Measurements from ENCODE around the gene MED12L. TPM values are rescaled to one million over a fixed set of nuclear protein-coding genes. Genes with fewer than 3 reads are reported as not detected.

MED12L gene
- polyA plus RNA-seq, 1 donor from 2014 or later, result 28.5 TPM

- Histone ChIP-seq H4K20me1 (ENCODE audit: insufficient read depth) (peaks cover 19% of the 10 kb centered on the region), H3K9me3 (ENCODE audit: low read length) (no peaks in the 10 kb centered on the region), H3K4me3 (ENCODE audit: low read length) (no peak overlapping the region), H2AFZ (ENCODE audit: low read depth, low read length) (no peak overlapping the region), H3K79me2 (replicated peaks; ENCODE audit: insufficient read depth, low read length) (peaks cover 62% of the 10 kb centered on the region), H3K36me3 (ENCODE audit: insufficient read depth, low read length) (no peaks in the 10 kb centered on the region), H3K27me3 (ENCODE audit: insufficient read depth, low read depth, low read length) (no peaks in the 10 kb centered on the region), H3K27ac (ENCODE audit: low read length) (no peak overlapping the region), H3K9me2 (ENCODE audit: insufficient read depth, low read length) (no peaks in the 10 kb centered on the region), H3K9ac (ENCODE audit: low read length) (no peak overlapping the region), H3K4me2 (ENCODE audit: low read length) (no peak overlapping the region), H3F3A (ENCODE audit: insufficient read depth, low read length, poor library complexity, severe bottlenecking) (no peaks in the 10 kb centered on the region)
- no peak for TF ChIP-seq TAF1 (IDR thresholded peaks at IDR 0.05; ENCODE audit: low read depth)
- no peak for TF ChIP-seq EZH2 (IDR thresholded peaks at IDR 0.05; ENCODE audit: borderline replicate concordance, insufficient read depth, low read length, poor library complexity, severe bottlenecking)
These were observed 27.9 kb downstream of the MED12L start for GRCh38 chr3:151113343-151113742.

GRCh38 chr3:151117047-151117446 is 31.6 kb downstream of the MED12L start:
- Histone ChIP-seq H3K27ac (ENCODE audit: low read length) (no peak overlapping the region), H3K4me2 (ENCODE audit: low read length) (no peak overlapping the region), H2AFZ (ENCODE audit: low read depth, low read length) (no peak overlapping the region), H3K9me2 (ENCODE audit: insufficient read depth, low read length) (no peaks in the 10 kb centered on the region), H3K9me3 (ENCODE audit: low read length) (no peaks in the 10 kb centered on the region), H3K79me2 (replicated peaks; ENCODE audit: insufficient read depth, low read length) (peaks cover 30% of the 10 kb centered on the region), H3K27me3 (ENCODE audit: insufficient read depth, low read depth, low read length) (no peaks in the 10 kb centered on the region), H3F3A (ENCODE audit: insufficient read depth, low read length, poor library complexity, severe bottlenecking) (no peaks in the 10 kb centered on the region), H3K36me3 (ENCODE audit: insufficient read depth, low read length) (no peaks in the 10 kb centered on the region), H3K9ac (ENCODE audit: low read length) (no peak overlapping the region), H4K20me1 (ENCODE audit: insufficient read depth) (no peaks in the 10 kb centered on the region), H3K4me3 (ENCODE audit: low read length) (no peak overlapping the region)
- TF ChIP-seq SMC3 (conservative IDR thresholded peaks at IDR 0.05; ENCODE audit: poor library complexity), result no peak
- TF ChIP-seq POLR2AphosphoS5 (IDR thresholded peaks at IDR 0.05), result no peak
- no peak for TF ChIP-seq CTCF (IDR thresholded peaks at IDR 0.05; ENCODE audit: poor library complexity, severe bottlenecking)
- no peak for TF ChIP-seq TAF1 (IDR thresholded peaks at IDR 0.05; ENCODE audit: low read depth)
- TF ChIP-seq EZH2 (IDR thresholded peaks at IDR 0.05; ENCODE audit: borderline replicate concordance, insufficient read depth, low read length, poor library complexity, severe bottlenecking), result no peak
- no peak for TF ChIP-seq MXI1 (conservative IDR thresholded peaks at IDR 0.05; ENCODE audit: poor library complexity, severe bottlenecking)
- no peak for TF ChIP-seq REST (IDR thresholded peaks at IDR 0.05; ENCODE audit: borderline replicate concordance)
- no peak for TF ChIP-seq RAD21 (conservative IDR thresholded peaks at IDR 0.05)
- TF ChIP-seq EP300 (conservative IDR thresholded peaks at IDR 0.05; ENCODE audit: poor library complexity, severe bottlenecking), result no peak

- Histone ChIP-seq H2AFZ (ENCODE audit: low read depth, low read length) (no peak overlapping the region), H3K9ac (ENCODE audit: low read length) (no peak overlapping the region), H3K36me3 (ENCODE audit: insufficient read depth, low read length) (no peaks in the 10 kb centered on the region), H3K4me2 (ENCODE audit: low read length) (no peak overlapping the region), H3K4me3 (ENCODE audit: low read length) (no peak overlapping the region), H3K27ac (ENCODE audit: low read length) (no peak overlapping the region), H3K79me2 (replicated peaks; ENCODE audit: insufficient read depth, low read length) (peaks cover 12% of the 10 kb centered on the region), H3F3A (ENCODE audit: insufficient read depth, low read length, poor library complexity, severe bottlenecking) (no peaks in the 10 kb centered on the region), H3K9me3 (ENCODE audit: low read length) (no peaks in the 10 kb centered on the region), H4K20me1 (ENCODE audit: insufficient read depth) (no peaks in the 10 kb centered on the region), H3K9me2 (ENCODE audit: insufficient read depth, low read length) (no peaks in the 10 kb centered on the region), H3K27me3 (ENCODE audit: insufficient read depth, low read depth, low read length) (no peaks in the 10 kb centered on the region)
- no peak for TF ChIP-seq MXI1 (conservative IDR thresholded peaks at IDR 0.05; ENCODE audit: poor library complexity, severe bottlenecking)
- TF ChIP-seq RAD21 (conservative IDR thresholded peaks at IDR 0.05), result no peak
- TF ChIP-seq CTCF (IDR thresholded peaks at IDR 0.05; ENCODE audit: poor library complexity, severe bottlenecking), result no peak
- no peak for TF ChIP-seq EP300 (conservative IDR thresholded peaks at IDR 0.05; ENCODE audit: poor library complexity, severe bottlenecking)
- no peak for TF ChIP-seq SMC3 (conservative IDR thresholded peaks at IDR 0.05; ENCODE audit: poor library complexity)
- no peak for TF ChIP-seq POLR2AphosphoS5 (IDR thresholded peaks at IDR 0.05)
- TF ChIP-seq EZH2 (IDR thresholded peaks at IDR 0.05; ENCODE audit: borderline replicate concordance, insufficient read depth, low read length, poor library complexity, severe bottlenecking), result no peak
- TF ChIP-seq REST (IDR thresholded peaks at IDR 0.05; ENCODE audit: borderline replicate concordance), result no peak
- no peak for TF ChIP-seq TAF1 (IDR thresholded peaks at IDR 0.05; ENCODE audit: low read depth)
These were observed 33.7 kb downstream of the MED12L start for GRCh38 chr3:151119188-151119587.
